Measurements from ENCODE around the gene CDK14. TPM values are rescaled to one million over a fixed set of nuclear protein-coding genes. Genes with fewer than 3 reads are reported as not detected.

CDK14 gene
- total RNA-seq, 4 donors from 2014 or later: 0.38 to 3.6 (median 1.3) TPM

- Histone ChIP-seq H3K36me3 (peaks cover 0 to 4% (median 0%) of the 10 kb centered on the region in 3 donors), H3K4me3 (no peak overlapping the region), H3K27me3 (no peaks in the 10 kb centered on the region), H3K4me1 (no peaks in the 10 kb centered on the region), H3K9me3 (peaks cover 0 to 7% (median 5%) of the 10 kb centered on the region in 3 donors), H3K27ac (no peak overlapping the region)
- TF ChIP-seq, protein P1, sequence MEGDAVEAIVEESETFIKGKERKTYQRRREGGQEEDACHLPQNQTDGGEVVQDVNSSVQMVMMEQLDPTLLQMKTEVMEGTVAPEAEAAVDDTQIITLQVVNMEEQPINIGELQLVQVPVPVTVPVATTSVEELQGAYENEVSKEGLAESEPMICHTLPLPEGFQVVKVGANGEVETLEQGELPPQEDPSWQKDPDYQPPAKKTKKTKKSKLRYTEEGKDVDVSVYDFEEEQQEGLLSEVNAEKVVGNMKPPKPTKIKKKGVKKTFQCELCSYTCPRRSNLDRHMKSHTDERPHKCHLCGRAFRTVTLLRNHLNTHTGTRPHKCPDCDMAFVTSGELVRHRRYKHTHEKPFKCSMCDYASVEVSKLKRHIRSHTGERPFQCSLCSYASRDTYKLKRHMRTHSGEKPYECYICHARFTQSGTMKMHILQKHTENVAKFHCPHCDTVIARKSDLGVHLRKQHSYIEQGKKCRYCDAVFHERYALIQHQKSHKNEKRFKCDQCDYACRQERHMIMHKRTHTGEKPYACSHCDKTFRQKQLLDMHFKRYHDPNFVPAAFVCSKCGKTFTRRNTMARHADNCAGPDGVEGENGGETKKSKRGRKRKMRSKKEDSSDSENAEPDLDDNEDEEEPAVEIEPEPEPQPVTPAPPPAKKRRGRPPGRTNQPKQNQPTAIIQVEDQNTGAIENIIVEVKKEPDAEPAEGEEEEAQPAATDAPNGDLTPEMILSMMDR (IDR thresholded peaks at IDR 0.05): no peak
- TF ChIP-seq POLR2A (IDR thresholded peaks at IDR 0.05): no peak
- intact Hi-C loops (cut with DNase I): no loop called here
- no peak for DNase-seq
- 49 to 57% methylated on average over 2 of the region's 2 CpGs for WGBS, 2 donors
Observed at GRCh38 chr7:90736316-90736715, 140.2 kb downstream of the CDK14 start.

GRCh38 chr7:90736968-90737939 lies 141.1 kb downstream of the CDK14 start:
- TF ChIP-seq, protein P1 (IDR thresholded peaks at IDR 0.05): no peak
- TF ChIP-seq POLR2A (IDR thresholded peaks at IDR 0.05): no peak
- intact Hi-C loops (cut with DNase I): no loop called here
- WGBS, 2 donors: 77% methylated on average over 4 of the region's 4 CpGs

DNA sequence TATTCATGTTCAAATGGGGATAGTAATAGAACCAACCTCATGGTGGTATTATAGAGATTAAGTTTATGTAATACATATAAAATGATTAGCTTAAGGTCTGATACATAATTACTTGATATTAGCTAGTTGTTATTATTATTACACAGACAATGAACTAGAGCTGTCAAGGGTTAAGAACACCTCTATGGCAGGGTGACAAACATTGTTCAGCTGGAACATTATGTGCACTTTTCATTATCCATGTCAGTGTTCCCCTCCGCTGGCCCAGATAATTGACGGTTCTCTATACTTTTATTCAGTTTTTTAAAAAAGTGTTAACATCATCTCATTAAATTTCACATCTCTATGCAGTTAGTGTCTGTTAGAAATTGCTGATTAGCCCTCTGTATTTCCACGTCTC lies 142.1 kb downstream of the CDK14 start:
- TF ChIP-seq, protein P1 (IDR thresholded peaks at IDR 0.05): no peak
- TF ChIP-seq POLR2A (IDR thresholded peaks at IDR 0.05): no peak
- H3K27ac ChIP-seq: no peak overlapping the region
- 84 to 87% methylated on average over 3 of the region's 3 CpGs for WGBS, 2 donors
- H3K9me3 ChIP-seq: no peaks in the 10 kb centered on the region
- H3K27me3 ChIP-seq: no peaks in the 10 kb centered on the region
- H3K4me3 ChIP-seq: no peak overlapping the region
- no peaks in the 10 kb centered on the region for H3K4me1 ChIP-seq
- H3K36me3 ChIP-seq: peaks cover 0 to 4% (median 0%) of the 10 kb centered on the region in 3 donors
- no peak for DNase-seq
- intact Hi-C loops (cut with DNase I): no loop called here

More at GRCh38 chr7:90736968-90737939, 141.1 kb downstream of the CDK14 start:
- no peak for DNase-seq
- Histone ChIP-seq H3K27me3 (no peaks in the 10 kb centered on the region), H3K27ac (no peak overlapping the region), H3K4me1 (no peaks in the 10 kb centered on the region), H3K4me3 (no peak overlapping the region), H3K9me3 (peaks cover 0 to 2% (median 0%) of the 10 kb centered on the region in 3 donors), H3K36me3 (peaks cover 0 to 4% (median 0%) of the 10 kb centered on the region in 3 donors)

GRCh38 chr7:90739716-90740115 lies 143.6 kb downstream of the CDK14 start:
- Histone ChIP-seq H3K27me3 (no peaks in the 10 kb centered on the region), H3K4me3 (no peak overlapping the region), H3K9me3 (no peaks in the 10 kb centered on the region), H3K36me3 (peaks cover 0 to 4% (median 0%) of the 10 kb centered on the region in 3 donors), H3K4me1 (no peaks in the 10 kb centered on the region), H3K27ac (no peak overlapping the region)
- intact Hi-C loops (cut with DNase I): no loop called here
- DNase-seq: no peak
- TF ChIP-seq, protein P1 (IDR thresholded peaks at IDR 0.05): no peak
- TF ChIP-seq POLR2A (IDR thresholded peaks at IDR 0.05): no peak
- WGBS, 2 donors: 73 to 76% methylated on average over 2 of the region's 2 CpGs

- WGBS, 2 donors: 81 to 88% methylated on average over 3 of the region's 3 CpGs
- no peaks in the 10 kb centered on the region for H3K9me3 ChIP-seq
- H3K4me1 ChIP-seq: no peaks in the 10 kb centered on the region
- intact Hi-C loops (cut with DNase I): no loop called here
- DNase-seq: no peak
- H3K4me3 ChIP-seq: no peak overlapping the region
- H3K36me3 ChIP-seq: peaks cover 0 to 1% (median 0%) of the 10 kb centered on the region in 3 donors
- H3K27ac ChIP-seq: no peak overlapping the region
- TF ChIP-seq, protein P1 (IDR thresholded peaks at IDR 0.05): no peak
- TF ChIP-seq POLR2A (IDR thresholded peaks at IDR 0.05): no peak
- no peaks in the 10 kb centered on the region for H3K27me3 ChIP-seq
Observed at GRCh38 chr7:90740386-90740785, 144.3 kb downstream of the CDK14 start.

Data from esophagus squamous epithelium (tissue), 5 donors.